ENCODE measurements around the gene LYRM4. TPM values are rescaled to one million over a fixed set of nuclear protein-coding genes. Genes with fewer than 3 reads are reported as not detected.

The LYRM4 gene
- total RNA-seq, 6 experiments from 2014 or later = 26.8 to 36.3 (median 30.2) TPM

- peak overlapping the region; percentile 90 for H3K27ac Mint-ChIP-seq
Measured at GRCh38 chr6:5151955-5152401, 108.8 kb downstream of the LYRM4 start.

GRCh38 chr6:5151360-5151954 is 109.3 kb downstream of the LYRM4 start:
- Mint-ChIP-seq H3K4me3 (peak overlapping the region; percentile 48), H3K27me3 (ENCODE audit: insufficient read depth) (no peaks in the 10 kb centered on the region; the same call in 1 of the 2 replicates), H3K4me1 (ENCODE audit: low read depth) (peaks cover 27% of the 10 kb centered on the region), H3K36me3 (ENCODE audit: low read depth) (no peaks in the 10 kb centered on the region), H3K27ac (peak overlapping the region; percentile 90), H3K9me3 (no peaks in the 10 kb centered on the region)
- no peak for DNase-seq
- no peak for TF ChIP-seq CTCF (IDR thresholded peaks at IDR 0.05)

More at GRCh38 chr6:5151955-5152401, 108.8 kb downstream of the LYRM4 start:
- peak; percentile 85 for DNase-seq
- no peak for TF ChIP-seq CTCF (IDR thresholded peaks at IDR 0.05)
- no peaks in the 10 kb centered on the region; the same call in 1 of the 2 replicates for H3K27me3 Mint-ChIP-seq (ENCODE audit: insufficient read depth)
- no peaks in the 10 kb centered on the region for H3K36me3 Mint-ChIP-seq (ENCODE audit: low read depth)
- H3K4me3 Mint-ChIP-seq = peak overlapping the region; percentile 48
- peaks cover 27% of the 10 kb centered on the region for H3K4me1 Mint-ChIP-seq (ENCODE audit: low read depth)
- H3K9me3 Mint-ChIP-seq = no peaks in the 10 kb centered on the region

- Mint-ChIP-seq H3K9me3 (no peaks in the 10 kb centered on the region), H3K27ac (peak overlapping the region; percentile 90), H3K4me3 (no peak overlapping the region), H3K4me1 (ENCODE audit: low read depth) (peaks cover 27% of the 10 kb centered on the region), H3K27me3 (ENCODE audit: insufficient read depth) (no peaks in the 10 kb centered on the region; the same call in 1 of the 2 replicates), H3K36me3 (ENCODE audit: low read depth) (no peaks in the 10 kb centered on the region)
- TF ChIP-seq CTCF (IDR thresholded peaks at IDR 0.05) = no peak
- DNase-seq = peak; percentile 53
Measured at GRCh38 chr6:5150551-5151075, 110.1 kb downstream of the LYRM4 start.

GRCh38 chr6:5149891-5150290 is 110.9 kb downstream of the LYRM4 start:
- no peak for DNase-seq
- H3K4me1 Mint-ChIP-seq (ENCODE audit: low read depth) = peaks cover 27% of the 10 kb centered on the region
- no peak overlapping the region for H3K4me3 Mint-ChIP-seq
- no peak for TF ChIP-seq CTCF (IDR thresholded peaks at IDR 0.05)
- H3K9me3 Mint-ChIP-seq = no peaks in the 10 kb centered on the region
- no peaks in the 10 kb centered on the region for H3K36me3 Mint-ChIP-seq (ENCODE audit: low read depth)
- H3K27ac Mint-ChIP-seq = no peak overlapping the region
- H3K27me3 Mint-ChIP-seq (ENCODE audit: insufficient read depth) = no peaks in the 10 kb centered on the region; the same call in 1 of the 2 replicates

GRCh38 chr6:5149159-5149704 is 111.5 kb downstream of the LYRM4 start:
- Mint-ChIP-seq H3K36me3 (ENCODE audit: low read depth) (no peaks in the 10 kb centered on the region), H3K27me3 (ENCODE audit: insufficient read depth) (no peaks in the 10 kb centered on the region; the same call in 1 of the 2 replicates), H3K9me3 (no peaks in the 10 kb centered on the region), H3K4me1 (ENCODE audit: low read depth) (peaks cover 27% of the 10 kb centered on the region), H3K27ac (no peak overlapping the region), H3K4me3 (no peak overlapping the region)
- TF ChIP-seq CTCF (IDR thresholded peaks at IDR 0.05) = no peak
- DNase-seq = no peak
